Kasumi-1 (cell line): ENCODE results near the gene EPHA3.

Experiments used
- DNase-seq, 2 experiments: peaks; one replicate each; lab custom pipeline; 2025; lab: John Stamatoyannopoulos, UW

EPHA3 gene

GRCh38 chr3:89449086-89449485 lies 341.7 kb downstream of the EPHA3 start:
- DNase-seq, result no peak

DNA sequence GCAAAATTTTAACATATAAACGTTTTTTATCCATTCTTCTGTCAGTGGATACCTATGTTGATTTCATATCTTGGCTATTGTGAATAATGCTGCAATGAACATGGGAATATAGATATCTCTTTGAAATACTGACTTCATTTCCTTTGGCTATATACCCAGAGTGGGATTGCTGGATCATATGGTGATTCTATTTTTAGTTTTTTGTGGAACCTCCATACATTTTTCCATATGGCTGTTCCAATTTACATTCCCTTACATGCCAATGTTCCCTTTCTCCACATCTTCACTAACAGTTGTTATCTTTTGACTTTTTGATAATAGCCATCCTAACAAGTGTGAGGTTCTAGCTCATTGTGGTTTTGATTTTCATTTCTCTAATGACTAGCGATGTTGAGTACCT lies 344.6 kb downstream of the EPHA3 start:
- no peak for DNase-seq

DNA sequence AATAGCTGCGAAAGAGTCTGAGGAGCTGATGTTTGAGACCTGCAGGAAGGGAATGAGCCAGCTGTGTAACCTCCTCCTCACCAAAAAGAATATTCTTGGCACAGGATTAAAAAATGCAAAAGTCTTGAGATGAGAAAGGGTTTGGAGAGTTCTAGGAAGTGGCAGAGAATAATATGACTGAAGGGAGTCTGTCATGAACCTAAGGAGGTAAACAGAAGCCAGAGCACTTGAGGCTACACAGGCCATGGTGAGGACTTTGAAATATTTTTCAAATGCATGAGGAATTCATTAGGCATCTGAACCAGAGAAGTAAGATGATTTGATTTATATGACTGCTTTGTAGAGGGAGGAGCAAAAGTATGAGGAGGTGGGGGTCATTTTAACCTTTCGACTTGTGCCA lies 347.8 kb downstream of the EPHA3 start:
- no peak for DNase-seq

DNA sequence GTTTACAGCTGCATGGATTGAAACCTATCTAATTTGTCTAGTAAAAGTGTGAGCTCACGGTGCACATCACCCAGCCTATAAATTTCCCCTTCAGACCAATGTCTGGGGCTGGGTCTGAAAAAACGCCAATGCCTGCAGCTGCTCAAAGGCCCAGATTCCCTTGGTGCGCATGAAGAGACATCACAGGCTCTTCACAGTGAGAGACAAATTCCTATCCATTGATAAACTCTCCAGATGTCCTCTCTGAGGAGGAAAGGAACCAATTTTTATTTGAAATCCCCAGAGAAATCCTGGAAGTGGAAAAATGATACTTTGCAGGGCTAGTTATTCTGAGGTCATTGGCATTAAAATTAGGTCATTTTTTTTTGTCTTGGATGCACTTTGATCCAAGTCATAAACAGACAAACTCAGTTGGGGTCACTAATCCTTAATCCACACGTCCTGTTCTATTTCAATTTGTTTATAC lies 360.5 kb downstream of the EPHA3 start:
- no peak for DNase-seq

DNA sequence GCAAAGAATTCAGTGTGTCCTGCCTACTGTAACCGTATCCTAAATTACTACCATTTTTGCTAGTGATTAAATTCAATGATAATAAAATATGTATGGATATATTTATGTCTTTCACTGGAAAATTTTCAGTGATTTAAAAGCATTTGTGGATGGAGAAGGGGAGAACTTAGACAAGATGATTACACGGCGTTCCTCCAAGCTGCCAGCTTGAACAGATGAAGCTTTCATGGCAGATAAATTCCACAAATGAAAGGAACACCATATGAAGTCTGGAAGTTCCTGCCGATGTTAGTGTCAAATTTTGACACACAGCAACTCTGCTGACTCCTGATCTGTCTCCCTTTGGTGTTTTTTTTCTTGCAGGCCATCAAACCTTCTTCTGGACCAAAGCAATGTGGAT lies 364.7 kb downstream of the EPHA3 start:
- DNase-seq, result no peak

DNA sequence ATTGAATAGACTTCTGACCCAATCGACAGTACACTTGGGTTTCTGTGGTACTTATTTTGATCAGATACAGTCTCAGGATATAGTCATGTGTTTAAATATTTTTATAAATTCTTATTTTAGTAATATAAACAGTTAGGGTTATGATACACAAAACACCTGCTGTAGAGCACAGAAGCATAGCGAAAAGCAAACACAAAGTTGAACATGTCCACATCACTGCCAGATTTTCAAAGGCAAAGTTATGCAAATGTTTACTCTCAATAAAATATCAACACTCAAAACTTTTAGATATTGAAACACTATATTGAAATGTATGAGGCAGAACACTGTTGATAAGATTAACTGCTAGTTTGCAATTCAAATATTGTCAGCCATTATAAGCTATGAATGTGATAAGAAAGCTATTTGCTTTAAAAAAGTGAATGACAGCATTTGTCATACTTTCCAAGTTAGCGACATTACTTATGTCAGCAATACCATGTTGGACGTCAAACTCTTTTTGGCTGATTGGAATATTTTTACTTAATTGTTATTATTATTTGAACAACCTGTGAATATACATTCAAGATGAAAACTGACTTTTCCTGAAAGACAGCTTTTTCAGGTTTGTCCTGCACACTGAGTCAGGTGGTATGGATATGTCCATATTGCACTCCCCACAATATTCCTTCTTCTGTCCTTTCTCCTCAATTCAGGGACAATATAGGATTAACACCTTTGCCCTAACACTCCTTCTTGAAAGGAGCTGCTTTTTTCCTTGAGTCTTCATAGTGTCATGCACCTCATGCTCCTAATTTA lies 367.1 kb downstream of the EPHA3 start:
- no peak for DNase-seq

DNA sequence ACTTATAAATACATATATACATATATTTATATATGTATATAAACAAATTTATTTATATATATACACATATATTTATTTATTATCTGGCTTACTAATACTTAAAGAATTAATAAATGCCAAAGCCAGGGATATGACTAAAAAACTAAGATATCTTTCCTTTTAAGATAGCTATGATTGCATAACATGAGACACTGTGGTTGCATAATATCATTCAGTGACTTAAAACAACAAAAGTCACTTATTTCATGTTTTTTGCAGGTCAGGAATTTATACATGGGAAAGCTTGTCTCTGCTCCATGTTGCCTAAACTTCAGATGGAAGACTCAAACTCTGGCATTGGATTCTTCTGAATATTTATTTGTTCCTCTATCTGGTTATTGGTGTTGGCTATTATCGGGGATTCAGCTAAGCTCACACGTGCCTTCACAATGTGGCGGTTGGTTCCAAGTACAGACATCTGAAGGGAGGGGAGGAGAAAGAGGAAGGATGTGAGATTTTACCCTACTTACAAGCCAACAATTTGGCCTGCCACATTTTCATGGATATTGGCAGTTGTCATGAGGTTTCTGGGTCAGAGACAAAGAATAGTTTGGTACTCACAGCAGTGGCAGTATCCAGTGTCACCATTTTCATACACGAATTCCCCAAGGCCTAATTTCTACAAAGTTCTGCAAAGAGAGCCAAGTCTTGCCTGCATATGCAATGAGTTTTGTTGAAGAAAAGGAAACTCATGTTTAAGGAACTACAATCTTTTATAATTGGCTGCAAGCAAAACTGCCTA lies 381.6 kb downstream of the EPHA3 start:
- peak; percentile 32 to 38 for DNase-seq

DNA sequence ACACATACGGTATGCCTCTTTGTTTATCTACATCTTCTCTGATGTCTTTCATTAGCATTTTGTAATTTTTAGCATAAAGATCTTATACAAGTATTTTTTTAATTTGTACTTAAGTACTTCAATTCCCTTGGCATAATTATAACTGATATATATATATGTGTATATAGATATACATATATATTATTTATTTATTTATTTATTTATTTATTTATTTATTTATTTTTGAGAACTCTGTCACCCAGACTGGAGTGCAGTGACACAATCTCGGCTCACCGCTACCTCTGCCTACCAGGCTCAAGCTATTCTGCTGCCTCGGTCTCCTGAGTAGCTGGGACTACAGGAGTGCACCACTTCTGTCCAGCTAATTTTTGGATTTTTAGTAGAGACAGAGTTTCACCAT lies 382.7 kb downstream of the EPHA3 start:
- DNase-seq, result no peak

DNA sequence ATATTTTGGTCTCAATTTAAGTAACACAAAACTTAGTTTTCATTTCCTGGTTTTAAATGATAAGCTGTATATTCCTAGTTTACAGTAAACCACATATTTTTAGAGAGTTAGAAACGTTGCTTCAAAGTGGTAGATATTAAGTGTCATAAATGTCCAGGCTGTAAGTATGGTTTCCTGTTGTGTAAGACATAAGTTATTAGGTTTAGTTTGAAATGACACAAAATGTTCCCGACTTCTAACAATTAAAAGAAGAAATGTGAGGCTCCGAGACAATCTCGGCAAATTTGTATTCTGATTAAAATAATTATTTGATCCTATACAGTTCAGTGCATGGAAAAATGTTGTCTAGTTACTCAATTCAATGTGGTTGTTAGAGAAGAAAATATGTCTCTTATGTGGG lies 387.3 kb downstream of the EPHA3 start:
- peak in 1 of 2 experiments; percentile 22 for DNase-seq

DNA sequence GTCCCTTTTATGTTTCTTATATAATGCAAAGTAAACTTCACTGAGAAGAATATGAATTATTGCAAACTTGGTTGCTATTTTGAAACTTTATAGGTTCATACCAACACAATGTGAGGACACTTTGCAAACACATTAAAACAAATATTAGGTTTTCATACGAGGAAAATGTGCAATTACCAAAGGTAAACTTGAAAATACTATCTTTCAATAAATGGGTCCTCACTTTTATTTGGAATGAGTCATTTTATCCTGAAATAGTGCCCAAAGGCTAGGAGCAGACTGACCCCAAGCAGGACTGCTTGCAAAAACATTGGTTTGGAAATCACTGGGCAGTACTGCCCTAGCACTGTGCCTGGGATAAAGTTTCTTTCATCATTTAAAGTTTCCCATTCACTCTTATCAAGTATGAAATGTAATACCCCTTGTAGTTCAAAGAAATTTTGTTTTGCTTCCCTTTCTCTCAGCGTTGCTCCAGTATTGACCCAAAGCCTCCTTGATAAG lies 396.5 kb downstream of the EPHA3 start:
- no peak for DNase-seq

DNA sequence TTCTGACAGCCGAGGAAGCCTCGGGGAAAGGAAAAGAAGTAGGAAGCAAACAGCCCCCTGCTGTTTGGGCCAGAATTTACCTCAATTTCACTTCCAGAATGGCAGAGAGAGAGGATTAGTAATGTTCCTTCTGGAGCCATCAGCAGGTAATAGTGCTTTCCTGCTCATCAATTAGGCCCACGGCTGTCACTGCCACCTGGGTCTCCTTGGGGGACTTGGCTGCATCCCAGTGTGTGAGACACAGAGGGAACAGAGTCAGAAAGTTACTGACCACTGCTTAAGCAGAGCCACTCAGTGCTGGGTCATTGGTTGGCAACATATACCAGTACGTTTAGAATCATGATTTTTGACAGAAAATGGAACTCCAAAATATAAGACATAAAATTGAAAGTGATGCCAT lies 397.0 kb downstream of the EPHA3 start:
- DNase-seq, result no peak

DNA sequence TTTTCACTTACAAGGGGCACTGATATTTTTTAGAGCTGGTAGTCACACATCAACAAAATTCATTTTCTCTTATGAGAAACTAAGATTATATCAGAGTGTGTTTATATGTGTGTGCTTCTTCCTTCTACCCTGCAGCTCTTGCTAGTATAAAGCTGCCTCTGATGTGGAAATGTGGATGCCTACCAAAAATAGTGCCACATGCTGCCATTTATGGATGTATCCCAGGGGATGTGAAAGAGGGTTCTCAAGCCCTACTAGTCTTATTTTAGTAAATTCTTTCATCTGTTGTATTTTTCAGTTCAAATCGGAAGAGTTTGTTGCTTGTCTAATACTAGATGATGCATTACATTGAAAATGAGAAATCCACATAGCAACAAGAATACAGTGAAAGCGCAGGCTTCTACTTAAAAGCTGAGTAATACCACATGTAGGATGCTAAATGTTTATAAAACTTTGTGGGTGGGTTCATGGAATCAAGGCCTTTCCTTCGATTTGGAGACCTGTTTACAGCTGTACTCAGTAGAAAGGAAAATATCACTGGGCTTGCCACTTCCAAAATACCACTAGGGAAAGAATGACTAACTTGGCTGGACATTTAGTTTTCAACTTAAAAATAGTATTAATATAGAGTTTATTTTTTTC lies 399.2 kb downstream of the EPHA3 start:
- DNase-seq, result no peak

GRCh38 chr3:89521328-89521727 lies 413.9 kb downstream of the EPHA3 start:
- DNase-seq, result no peak

DNA sequence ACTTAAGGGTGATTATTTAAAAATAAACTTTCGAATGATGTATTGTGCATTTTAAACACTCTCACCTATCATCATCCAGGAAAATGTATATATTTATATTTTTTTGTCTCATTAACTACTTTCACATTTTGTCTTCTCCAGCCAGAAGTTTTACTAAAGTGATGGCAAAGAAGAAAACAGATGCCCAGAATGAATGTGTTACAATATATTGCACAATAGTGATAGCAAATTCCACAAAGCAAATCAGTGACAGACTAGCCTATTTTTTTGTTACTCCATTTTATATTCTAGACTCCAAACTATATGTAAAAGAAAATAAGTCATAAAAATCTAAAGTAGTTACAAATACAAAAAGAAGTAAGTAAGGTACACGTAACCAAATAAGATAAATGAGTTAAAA lies 414.7 kb downstream of the EPHA3 start:
- DNase-seq, result no peak

- no peak for DNase-seq
Observed at GRCh38 chr3:89525609-89526008, 418.2 kb downstream of the EPHA3 start.

GRCh38 chr3:89527736-89528305 lies 420.4 kb downstream of the EPHA3 start:
- no peak for DNase-seq
